Esophagus squamous epithelium (tissue), 5 donors: ENCODE data around the gene NAA20. TPM values are rescaled to one million over a fixed set of nuclear protein-coding genes. Genes with fewer than 3 reads are reported as not detected.

ENCODE experiments used
- DNase-seq: peaks from one replicate; lab custom pipeline; 2025; lab: John Stamatoyannopoulos, UW
- H3K27ac ChIP-seq, 4 donors: fragments of 200-600 bp; sonication (generic); one replicate each; pipeline ENCODE4 v1.5.1; 2016 to 2019; ENCODE audit warnings: mild to moderate bottlenecking in 1 of 4
- H3K27me3 ChIP-seq, 4 donors: fragments of 200-600 bp; sonication (generic); 1 replicate in 3 of 4; 2 replicates in 1 of 4; pipeline versions ENCODE4 v1.5.1 to v1.6.0; 2017 to 2021; ENCODE audit warnings: antibody characterized with exemption in 1 of 4
- H3K36me3 ChIP-seq, 3 donors: fragments of 200-600 bp; sonication (generic); one replicate each; pipeline ENCODE4 v1.5.1; 2016 to 2019
- H3K4me1 ChIP-seq, 3 donors: fragments of 200-600 bp; sonication (generic); one replicate each; pipeline ENCODE4 v1.5.1; 2017 to 2019
- H3K4me3 ChIP-seq, 4 donors: fragments of 200-600 bp; sonication (generic); 1 replicate in 3 of 4; 2 replicates in 1 of 4; pipeline ENCODE4 v1.5.1; 2016 to 2019; ENCODE audit warnings: mild to moderate bottlenecking in 2 of 4, moderate library complexity in 1 of 4
- H3K9me3 ChIP-seq, 3 donors: fragments of 200-600 bp; sonication (generic); one replicate each; pipeline ENCODE4 v1.5.1; 2016 to 2019
- POLR2A ChIP-seq, 4 donors: fragments of 450-650 bp; IDR thresholded peaks; one replicate each; pipeline ENCODE4 v1.6.1; 2017; ENCODE audit warnings: antibody characterized with exemption in 4 of 4, mild to moderate bottlenecking in 4 of 4, moderate library complexity in 3 of 4
- whole genome bisulfite sequencing, 2 donors: methylation state at CpG; one replicate each; pipeline ENCODE4 v1.1.5; 2018; 5-methylcytosine and 5-hydroxymethylcytosine counted together
- intact Hi-C: fragments of 100-400 bp; cut with DNase I; formaldehyde crosslinking; loops from one replicate; pipeline ENCODE4 v1.15.0; 2022
- total RNA-seq, 4 donors: library from RNA; depleted of rRNA; stranded (reverse); fragments of >200 nt; gene quantifications; one replicate each; pipeline ENCODE4 v1.1.0, GENCODE V29; 2016
- TF ChIP-seq, protein P1 (sequence below), 6 experiments: fragments of 450-650 bp in 4 of 6; fragments of 200-600 bp in 2 of 6; sonication (generic) in 2 of 6; IDR thresholded peaks; one replicate each; pipeline ENCODE4 v1.5.1; 2016 to 2019; ENCODE audit warnings: antibody characterized with exemption in 6 of 6, mild to moderate bottlenecking in 4 of 6, moderate library complexity in 4 of 6
- donor health status: DM: yes; HTN: yes; CAD: no.

Gene NAA20
- total RNA-seq, 4 donors from 2014 or later = 115 to 164 (median 139) TPM

DNA sequence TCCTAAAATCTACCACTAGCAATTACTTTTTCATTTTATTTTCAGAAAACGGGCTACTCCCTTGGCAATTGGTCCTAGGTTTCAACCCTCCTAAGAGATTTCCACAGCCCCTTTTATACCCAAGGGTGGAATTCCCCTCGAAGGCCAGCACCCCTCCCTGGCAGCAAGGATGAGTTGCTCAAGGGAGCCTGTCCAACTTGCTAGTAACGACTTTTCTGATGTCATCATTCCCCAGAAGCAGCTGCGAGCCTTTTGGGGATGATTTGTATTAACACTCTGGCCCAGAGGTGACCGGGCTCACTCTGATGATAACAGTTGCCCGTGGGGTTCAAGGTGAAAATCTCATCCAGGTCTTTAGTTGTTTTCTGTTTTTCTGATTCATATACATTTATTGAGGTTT lies 30.7 kb upstream of the NAA20 start:
- Histone ChIP-seq H3K4me1 (peaks cover 15 to 88% (median 51%) of the 10 kb centered on the region in 3 donors), H3K4me3 (no peak overlapping the region)
- 9 to 24% methylated on average over 6 of the region's 6 CpGs for WGBS, 2 donors

DNA sequence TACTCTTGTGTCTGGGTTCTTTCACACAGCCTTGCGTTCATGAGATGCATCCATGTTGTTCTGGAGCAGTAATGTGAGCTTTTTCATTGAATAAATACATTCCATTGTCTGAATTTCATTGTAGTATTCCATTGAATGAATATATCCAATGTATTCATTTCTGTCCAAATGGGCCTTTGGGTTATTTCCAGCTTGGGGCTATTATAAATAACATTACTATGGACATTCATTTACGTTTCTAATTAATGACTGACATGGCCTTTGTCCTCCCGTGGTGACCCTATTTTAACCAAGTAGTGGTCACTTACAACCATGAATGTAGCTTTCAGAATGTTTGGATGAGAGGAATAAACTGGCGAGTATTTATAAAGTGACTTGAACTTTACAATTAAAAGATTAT lies 30.1 kb upstream of the NAA20 start:
- DNase-seq = no peak
- peaks cover 0 to 45% (median 0%) of the 10 kb centered on the region in 3 donors for H3K36me3 ChIP-seq
- H3K4me1 ChIP-seq = peaks cover 15 to 88% (median 52%) of the 10 kb centered on the region in 3 donors
- no peaks in the 10 kb centered on the region for H3K27me3 ChIP-seq
- TF ChIP-seq, protein P1, sequence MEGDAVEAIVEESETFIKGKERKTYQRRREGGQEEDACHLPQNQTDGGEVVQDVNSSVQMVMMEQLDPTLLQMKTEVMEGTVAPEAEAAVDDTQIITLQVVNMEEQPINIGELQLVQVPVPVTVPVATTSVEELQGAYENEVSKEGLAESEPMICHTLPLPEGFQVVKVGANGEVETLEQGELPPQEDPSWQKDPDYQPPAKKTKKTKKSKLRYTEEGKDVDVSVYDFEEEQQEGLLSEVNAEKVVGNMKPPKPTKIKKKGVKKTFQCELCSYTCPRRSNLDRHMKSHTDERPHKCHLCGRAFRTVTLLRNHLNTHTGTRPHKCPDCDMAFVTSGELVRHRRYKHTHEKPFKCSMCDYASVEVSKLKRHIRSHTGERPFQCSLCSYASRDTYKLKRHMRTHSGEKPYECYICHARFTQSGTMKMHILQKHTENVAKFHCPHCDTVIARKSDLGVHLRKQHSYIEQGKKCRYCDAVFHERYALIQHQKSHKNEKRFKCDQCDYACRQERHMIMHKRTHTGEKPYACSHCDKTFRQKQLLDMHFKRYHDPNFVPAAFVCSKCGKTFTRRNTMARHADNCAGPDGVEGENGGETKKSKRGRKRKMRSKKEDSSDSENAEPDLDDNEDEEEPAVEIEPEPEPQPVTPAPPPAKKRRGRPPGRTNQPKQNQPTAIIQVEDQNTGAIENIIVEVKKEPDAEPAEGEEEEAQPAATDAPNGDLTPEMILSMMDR (IDR thresholded peaks at IDR 0.05) = no peak
- no peak for TF ChIP-seq POLR2A (IDR thresholded peaks at IDR 0.05)
- no peak overlapping the region for H3K4me3 ChIP-seq
- peak overlapping the region in 3 of 4 donors; percentile 33 to 62 (median 62) for H3K27ac ChIP-seq
- no peaks in the 10 kb centered on the region for H3K9me3 ChIP-seq
- intact Hi-C loops = no loop called here
- 64 to 69% methylated on average over 4 of the region's 4 CpGs for WGBS, 2 donors

More for the DNA sequence above, 30.7 kb upstream of the NAA20 start:
- intact Hi-C loops = no loop called here
- Histone ChIP-seq H3K27ac (peak overlapping the region; percentile 14 to 62 (median 48)), H3K9me3 (no peaks in the 10 kb centered on the region), H3K36me3 (peaks cover 0 to 42% (median 0%) of the 10 kb centered on the region in 3 donors), H3K27me3 (no peaks in the 10 kb centered on the region)
- TF ChIP-seq, protein P1 (IDR thresholded peaks at IDR 0.05) = no peak
- no peak for TF ChIP-seq POLR2A (IDR thresholded peaks at IDR 0.05)
- no peak for DNase-seq

DNA sequence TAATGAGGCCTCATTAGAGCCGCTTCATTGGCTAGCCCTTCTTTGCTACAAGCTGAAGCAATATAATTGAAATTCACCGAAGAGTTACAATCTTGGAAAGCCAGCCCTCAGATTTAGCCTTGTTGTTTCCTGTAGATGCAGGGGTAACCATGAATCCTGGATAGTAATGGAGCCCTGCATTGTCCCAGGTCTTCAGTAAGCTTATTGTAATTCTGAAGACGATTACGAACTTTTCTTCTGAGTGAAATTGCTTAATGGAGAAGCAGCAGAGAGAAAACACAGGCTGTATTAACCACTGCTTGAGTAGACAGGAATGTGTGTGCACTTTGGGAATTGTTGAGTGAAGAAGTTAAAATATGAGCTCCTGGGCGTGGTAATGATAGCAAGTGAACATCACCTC lies 26.3 kb upstream of the NAA20 start:
- H3K27ac ChIP-seq = no peak overlapping the region
- intact Hi-C loops = loop anchor here (10.0 kb wide), 1 partner anchor 206 kb away; no protein-coding TSS in a partner anchor
- no peak for DNase-seq

DNA sequence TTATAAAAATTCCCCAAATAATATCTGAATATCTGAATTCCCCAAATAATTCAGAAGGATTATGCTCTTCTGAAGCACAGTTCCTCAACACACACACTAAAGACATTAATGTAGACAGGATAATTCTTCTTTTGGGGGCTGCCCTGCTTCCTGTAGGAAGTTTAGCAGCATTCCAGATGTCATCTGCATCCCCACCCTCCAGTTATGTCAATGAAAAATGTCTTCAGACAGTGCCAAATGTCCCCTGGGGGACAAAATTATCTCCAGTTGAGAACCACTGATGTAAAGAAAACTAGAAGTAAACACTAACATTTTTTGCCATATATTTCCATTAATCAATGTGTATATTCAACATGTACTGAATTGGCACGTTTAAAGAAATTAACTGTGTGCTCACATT lies 25.9 kb upstream of the NAA20 start:
- TF ChIP-seq, protein P1 (IDR thresholded peaks at IDR 0.05) = no peak
- no peak for TF ChIP-seq POLR2A (IDR thresholded peaks at IDR 0.05)
- peaks cover 26 to 89% (median 51%) of the 10 kb centered on the region in 3 donors for H3K4me1 ChIP-seq
- intact Hi-C loops = loop anchor here (10.0 kb wide), 1 partner anchor 207 kb away; no protein-coding TSS in a partner anchor
- H3K27me3 ChIP-seq = no peaks in the 10 kb centered on the region
- no peak overlapping the region for H3K4me3 ChIP-seq
- peaks cover 0 to 51% (median 1%) of the 10 kb centered on the region in 3 donors for H3K36me3 ChIP-seq
- H3K27ac ChIP-seq = peak overlapping the region in 1 of 4 donors; percentile 39
- no peaks in the 10 kb centered on the region for H3K9me3 ChIP-seq
- no peak for DNase-seq
- WGBS, 2 donors = 26 to 35% methylated on average over 1 of the region's 1 CpG

More for the DNA sequence above, 26.3 kb upstream of the NAA20 start:
- 80 to 81% methylated on average over 5 of the region's 5 CpGs for WGBS, 2 donors
- no peaks in the 10 kb centered on the region for H3K9me3 ChIP-seq
- no peaks in the 10 kb centered on the region for H3K27me3 ChIP-seq
- TF ChIP-seq, protein P1 (IDR thresholded peaks at IDR 0.05) = no peak
- no peak for TF ChIP-seq POLR2A (IDR thresholded peaks at IDR 0.05)
- peaks cover 31 to 89% (median 56%) of the 10 kb centered on the region in 3 donors for H3K4me1 ChIP-seq
- H3K4me3 ChIP-seq = no peak overlapping the region
- peaks cover 0 to 46% (median 0%) of the 10 kb centered on the region in 3 donors for H3K36me3 ChIP-seq

DNA sequence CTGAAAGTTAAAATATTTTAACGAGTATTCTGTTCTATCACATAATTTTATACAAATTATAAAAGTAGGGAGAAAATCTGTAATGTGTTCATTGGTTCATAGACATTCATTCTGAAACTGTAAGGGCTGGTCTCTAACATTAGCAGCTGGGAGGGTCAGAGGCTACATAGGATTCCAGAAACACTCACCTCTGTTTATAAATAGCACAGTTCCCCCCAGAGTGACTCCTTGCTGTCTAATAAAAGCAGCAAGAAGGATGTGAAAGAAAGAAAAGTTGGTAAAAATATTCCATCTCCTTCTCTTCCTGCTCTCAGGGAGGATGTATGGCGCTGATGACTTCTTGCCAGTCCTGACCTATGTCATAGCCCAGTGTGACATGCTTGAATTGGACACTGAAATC lies 25.3 kb upstream of the NAA20 start:
- TF ChIP-seq POLR2A (IDR thresholded peaks at IDR 0.05) = no peak
- TF ChIP-seq, protein P1 (IDR thresholded peaks at IDR 0.05) = no peak
- DNase-seq = no peak
- intact Hi-C loops = loop anchor here (10.0 kb wide), 1 partner anchor 207 kb away; no protein-coding TSS in a partner anchor
- WGBS, 2 donors = 60% methylated on average over 2 of the region's 2 CpGs
- H3K27ac ChIP-seq = peak overlapping the region; percentile 8 to 88 (median 34)
- H3K9me3 ChIP-seq = no peaks in the 10 kb centered on the region
- no peaks in the 10 kb centered on the region for H3K27me3 ChIP-seq
- H3K4me3 ChIP-seq = no peak overlapping the region
- peaks cover 0 to 56% (median 7%) of the 10 kb centered on the region in 3 donors for H3K36me3 ChIP-seq
- peaks cover 21 to 89% (median 50%) of the 10 kb centered on the region in 3 donors for H3K4me1 ChIP-seq
